HG03354 (cell line): Measurements from ENCODE around the gene GRB7.
"Not testable (repeated sequence)": the region's sequence is repeated elsewhere in the genome, so short reads cannot be mapped to it uniquely, and the experiment has no call there.

Source experiments
- ATAC-seq: cut with Tn5 transposase; IDR thresholded peaks from one replicate; pipeline ENCODE4 v1.9.1; 2021; ENCODE audit warnings: mild to moderate bottlenecking; ENCODE audit not compliant: unreplicated experiment, poor library complexity, severe bottlenecking

The GRB7 gene

GRCh38 chr17:39763051-39763820 is 25.5 kb downstream of the GRB7 start:
- no peak for ATAC-seq

- ATAC-seq: not testable (repeated sequence)
These were observed 26.4 kb downstream of the GRB7 start for GRCh38 chr17:39764171-39764570.

- ATAC-seq: no peak
These were observed 27.4 kb downstream of the GRB7 start for GRCh38 chr17:39765175-39765574.

- no peak for ATAC-seq
These were observed 28.0 kb downstream of the GRB7 start for GRCh38 chr17:39765766-39766165.

- no peak for ATAC-seq
These were observed 29.4 kb downstream of the GRB7 start for GRCh38 chr17:39767147-39767546.

- ATAC-seq: peak; percentile 68
These were observed 32.3 kb downstream of the GRB7 start for GRCh38 chr17:39769974-39770587.

- ATAC-seq: no peak
These were observed 34.7 kb downstream of the GRB7 start for GRCh38 chr17:39772415-39772814.

- ATAC-seq: no peak
These were observed 35.5 kb downstream of the GRB7 start for GRCh38 chr17:39772987-39773934.

- no peak for ATAC-seq
These were observed 36.3 kb downstream of the GRB7 start for GRCh38 chr17:39774047-39774446.

- no peak for ATAC-seq
These were observed 37.3 kb downstream of the GRB7 start for GRCh38 chr17:39775031-39775430.

GRCh38 chr17:39776252-39776651 is 38.5 kb downstream of the GRB7 start:
- ATAC-seq: no peak

- ATAC-seq: peak; percentile 55
These were observed 40.0 kb downstream of the GRB7 start for GRCh38 chr17:39777534-39778365.

GRCh38 chr17:39781031-39781860 is 43.5 kb downstream of the GRB7 start:
- ATAC-seq: no peak

GRCh38 chr17:39781861-39782213 is 44.1 kb downstream of the GRB7 start:
- no peak for ATAC-seq

- ATAC-seq: no peak
These were observed 44.7 kb downstream of the GRB7 start for GRCh38 chr17:39782481-39782880.

GRCh38 chr17:39782980-39783379 is 45.2 kb downstream of the GRB7 start:
- no peak for ATAC-seq

GRCh38 chr17:39787041-39787440 is 49.3 kb downstream of the GRB7 start:
- no peak for ATAC-seq

GRCh38 chr17:39787743-39788484 is 50.2 kb downstream of the GRB7 start:
- ATAC-seq: no peak
